IPS-20b (cell line): ENCODE results near the gene RUNX2.
"Not testable (repeated sequence)": the region's sequence is repeated elsewhere in the genome, so short reads cannot be mapped to it uniquely, and the experiment has no call there.

Experiments
- H3K27ac ChIP-seq: one replicate; pipeline ENCODE4 v1.5.1; 2013; ENCODE audit warnings: low read length
- H3K27me3 ChIP-seq: 2 replicates; pipeline ENCODE4 v1.6.1; 2013; ENCODE audit warnings: mild to moderate bottlenecking, low read length, inconsistent platforms; ENCODE audit not compliant: insufficient read depth
- H3K36me3 ChIP-seq: 2 replicates; pipeline ENCODE4 v1.6.1; 2013; ENCODE audit warnings: low read depth, mild to moderate bottlenecking, inconsistent platforms, low read length, moderate library complexity; ENCODE audit not compliant: insufficient read depth
- H3K4me1 ChIP-seq: 2 replicates; pipeline ENCODE4 v1.6.1; 2013; ENCODE audit warnings: mild to moderate bottlenecking, control low read depth, inconsistent platforms, low read length, moderate library complexity; ENCODE audit not compliant: insufficient read depth
- H3K4me3 ChIP-seq: 2 replicates; pipeline ENCODE4 v1.5.1; 2013; ENCODE audit warnings: mild to moderate bottlenecking, low read length, inconsistent platforms
- H3K9ac ChIP-seq: 2 replicates; pipeline ENCODE4 v1.6.1; 2013; ENCODE audit warnings: low read depth, mild to moderate bottlenecking, inconsistent platforms, low read length, moderate library complexity
- H3K9me3 ChIP-seq: 2 replicates; pipeline ENCODE4 v1.6.1; 2013; ENCODE audit warnings: mild to moderate bottlenecking, low read depth, low read length, inconsistent platforms; ENCODE audit not compliant: insufficient read depth

Gene RUNX2

GRCh38 chr6:45327956-45328522, at the start of gene RUNX2:
Gene RUNX2, plus strand, starts transcription at chr6:45328330. Its CDS starts 397 bp downstream, at chr6:45328727.
- Histone ChIP-seq H3K4me1 (peaks cover 5% of the 10 kb centered on the region; the same call in 1 of the 2 replicates), H3K27me3 (no peaks in the 10 kb centered on the region), H3K36me3 (no peaks in the 10 kb centered on the region), H3K9me3 (no peaks in the 10 kb centered on the region), H3K9ac (no peak within 1 kb of the TSS), H3K4me3 (no peak within 1 kb of the TSS), H3K27ac (no peak within 1 kb of the TSS)

GRCh38 chr6:45278367-45278766, 49.8 kb upstream of the RUNX2 start:
- Histone ChIP-seq H3K27ac (no peak overlapping the region), H3K36me3 (no peaks in the 10 kb centered on the region), H3K27me3 (no peaks in the 10 kb centered on the region), H3K4me3 (no peak overlapping the region), H3K9ac (no peak overlapping the region), H3K4me1 (no peaks in the 10 kb centered on the region; the same call in 1 of the 2 replicates), H3K9me3 (peaks cover 19% of the 10 kb centered on the region; the same call in 1 of the 2 replicates)

GRCh38 chr6:45286707-45287106, 41.4 kb upstream of the RUNX2 start:
- not testable (repeated sequence) for H3K9me3 ChIP-seq, H3K9ac ChIP-seq, H3K27me3 ChIP-seq, H3K36me3 ChIP-seq, H3K4me3 ChIP-seq, H3K27ac ChIP-seq, H3K4me1 ChIP-seq

- Histone ChIP-seq H3K9me3 (no peaks in the 10 kb centered on the region), H3K4me3 (no peak overlapping the region), H3K4me1 (peaks cover 4% of the 10 kb centered on the region; the same call in 1 of the 2 replicates), H3K9ac (no peak overlapping the region), H3K27me3 (no peaks in the 10 kb centered on the region), H3K27ac (no peak overlapping the region), H3K36me3 (no peaks in the 10 kb centered on the region)
These were observed 38.2 kb upstream of the RUNX2 start for GRCh38 chr6:45289751-45290514.

GRCh38 chr6:45293306-45293705, 34.8 kb upstream of the RUNX2 start:
- H3K4me3 ChIP-seq, result no peak overlapping the region
- no peaks in the 10 kb centered on the region for H3K36me3 ChIP-seq
- H3K27me3 ChIP-seq, result no peaks in the 10 kb centered on the region
- no peaks in the 10 kb centered on the region for H3K9me3 ChIP-seq
- no peak overlapping the region for H3K27ac ChIP-seq
- H3K9ac ChIP-seq, result no peak overlapping the region
- H3K4me1 ChIP-seq, result peaks cover 4% of the 10 kb centered on the region; the same call in 1 of the 2 replicates

GRCh38 chr6:45294065-45294701, 33.9 kb upstream of the RUNX2 start:
- H3K27me3 ChIP-seq, H3K27ac ChIP-seq, H3K4me1 ChIP-seq, H3K9me3 ChIP-seq, H3K9ac ChIP-seq, H3K4me3 ChIP-seq, H3K36me3 ChIP-seq: not testable (repeated sequence)

GRCh38 chr6:45297320-45297719, 30.8 kb upstream of the RUNX2 start:
- H3K9ac ChIP-seq, result no peak overlapping the region
- H3K27me3 ChIP-seq, result no peaks in the 10 kb centered on the region
- no peaks in the 10 kb centered on the region for H3K9me3 ChIP-seq
- H3K4me3 ChIP-seq, result no peak overlapping the region
- no peak overlapping the region for H3K27ac ChIP-seq
- H3K36me3 ChIP-seq, result no peaks in the 10 kb centered on the region
- peaks cover 4% of the 10 kb centered on the region; the same call in 1 of the 2 replicates for H3K4me1 ChIP-seq

- no peak overlapping the region for H3K9ac ChIP-seq
- H3K4me3 ChIP-seq, result no peak overlapping the region
- H3K36me3 ChIP-seq, result no peaks in the 10 kb centered on the region
- H3K9me3 ChIP-seq, result no peaks in the 10 kb centered on the region
- H3K27ac ChIP-seq, result no peak overlapping the region
- H3K27me3 ChIP-seq, result no peaks in the 10 kb centered on the region
- H3K4me1 ChIP-seq, result no peaks in the 10 kb centered on the region
These were observed 29.0 kb upstream of the RUNX2 start for GRCh38 chr6:45299096-45299581.

- H3K27me3 ChIP-seq, result no peaks in the 10 kb centered on the region
- H3K36me3 ChIP-seq, result no peaks in the 10 kb centered on the region
- no peak overlapping the region for H3K4me3 ChIP-seq
- no peaks in the 10 kb centered on the region for H3K4me1 ChIP-seq
- no peak overlapping the region for H3K27ac ChIP-seq
- H3K9me3 ChIP-seq, result no peaks in the 10 kb centered on the region
- H3K9ac ChIP-seq, result no peak overlapping the region
These were observed 27.4 kb upstream of the RUNX2 start for GRCh38 chr6:45300736-45301135.

- H3K9me3 ChIP-seq, result peaks cover 7% of the 10 kb centered on the region
These were observed 26.6 kb upstream of the RUNX2 start for GRCh38 chr6:45301348-45302142.

GRCh38 chr6:45302832-45303231, 25.3 kb upstream of the RUNX2 start:
- H3K36me3 ChIP-seq, result no peaks in the 10 kb centered on the region

More at GRCh38 chr6:45301348-45302142, 26.6 kb upstream of the RUNX2 start:
- no peak overlapping the region for H3K9ac ChIP-seq
- H3K4me3 ChIP-seq, result no peak overlapping the region
- H3K4me1 ChIP-seq, result no peaks in the 10 kb centered on the region
- no peaks in the 10 kb centered on the region for H3K27me3 ChIP-seq
- H3K36me3 ChIP-seq, result no peaks in the 10 kb centered on the region
- no peak overlapping the region for H3K27ac ChIP-seq

More at GRCh38 chr6:45302832-45303231, 25.3 kb upstream of the RUNX2 start:
- Histone ChIP-seq H3K27me3 (no peaks in the 10 kb centered on the region), H3K9me3 (peaks cover 20% of the 10 kb centered on the region), H3K4me1 (no peaks in the 10 kb centered on the region), H3K4me3 (no peak overlapping the region), H3K9ac (no peak overlapping the region), H3K27ac (no peak overlapping the region)
